ENCODE data around the gene CSMD2. TPM values are rescaled to one million over a fixed set of nuclear protein-coding genes. Genes with fewer than 3 reads are reported as not detected.

CSMD2 gene
- total RNA-seq, 4 donors from 2014 or later = 0.16 to 1.00 (median 0.27) TPM; not detected in 1

DNA sequence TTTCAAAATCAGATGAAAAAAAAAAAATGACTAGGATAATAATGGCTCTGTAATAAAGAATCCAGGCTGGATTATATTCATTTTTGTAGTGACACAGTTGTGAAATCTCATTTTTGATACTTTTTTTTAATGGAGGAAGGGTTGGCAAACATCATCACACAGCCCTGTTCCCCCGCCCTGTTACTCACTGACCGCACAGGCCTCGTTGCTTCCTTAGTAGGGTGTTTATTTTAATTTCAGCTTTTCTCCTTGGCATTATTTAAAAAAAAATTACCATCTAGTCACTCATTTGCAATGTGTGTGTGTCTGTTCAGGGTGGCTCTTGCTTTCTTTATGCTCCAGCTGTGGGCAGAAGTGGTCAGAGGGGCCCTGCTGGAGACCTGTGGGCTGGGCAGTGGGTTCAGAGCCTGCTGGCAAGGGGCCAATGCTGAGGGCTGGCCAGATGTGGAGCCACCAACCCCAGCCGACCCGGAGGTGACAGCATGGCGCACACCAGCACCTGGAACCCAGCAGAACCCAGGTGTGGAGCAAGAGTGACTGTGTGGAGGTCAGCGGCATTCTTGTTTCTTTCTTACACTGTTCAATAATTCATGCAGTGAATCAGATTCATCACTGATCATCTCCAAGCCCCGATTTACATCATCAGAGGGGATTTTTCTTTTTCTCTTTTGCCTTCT lies 648.0 kb downstream of the CSMD2 start:
- H3K27ac ChIP-seq = peak overlapping the region in 1 of 4 donors; percentile 13
- H3K4me1 ChIP-seq = no peaks in the 10 kb centered on the region
- no peaks in the 10 kb centered on the region for H3K36me3 ChIP-seq
- no peak overlapping the region for H3K4me3 ChIP-seq
- DNase-seq = no peak
- WGBS, 2 donors (ENCODE audit: low coverage in 1 of 2) = 50 to 70% methylated on average over 8 of the region's 8 CpGs
- H3K27me3 ChIP-seq = no peaks in the 10 kb centered on the region
- TF ChIP-seq POLR2A (IDR thresholded peaks at IDR 0.05) (no peak), EP300 (IDR thresholded peaks at IDR 0.05; ENCODE audit: low read depth) (no peak), POLR2AphosphoS5 (IDR thresholded peaks at IDR 0.05) (no peak)
- intact Hi-C loops (cut with DNase I; ENCODE audit: low total_unique reads) (no loop called here), in situ Hi-C loops (cut with MboI; ENCODE audit: low pct_ligation_motif_present in 1 of 4, low pct_unique_long_range_greater_than_20kb in 1 of 4, low sequenced_read_pairs in 3 of 4) (no loop called here)
- no peaks in the 10 kb centered on the region for H3K9me3 ChIP-seq

- no peaks in the 10 kb centered on the region for H3K36me3 ChIP-seq
- H3K27me3 ChIP-seq = no peaks in the 10 kb centered on the region
- H3K4me3 ChIP-seq = no peak overlapping the region
- in situ Hi-C loops (cut with MboI; ENCODE audit: low pct_ligation_motif_present in 1 of 4, low pct_unique_long_range_greater_than_20kb in 1 of 4, low sequenced_read_pairs in 3 of 4) = no loop called here
- DNase-seq = no peak
- no peaks in the 10 kb centered on the region for H3K9me3 ChIP-seq
- 68 to 76% methylated on average over 8 to 9 of the region's 9 CpGs for WGBS, 2 donors (ENCODE audit: low coverage in 1 of 2)
- no peak for TF ChIP-seq POLR2AphosphoS5 (IDR thresholded peaks at IDR 0.05)
- TF ChIP-seq, protein P1, sequence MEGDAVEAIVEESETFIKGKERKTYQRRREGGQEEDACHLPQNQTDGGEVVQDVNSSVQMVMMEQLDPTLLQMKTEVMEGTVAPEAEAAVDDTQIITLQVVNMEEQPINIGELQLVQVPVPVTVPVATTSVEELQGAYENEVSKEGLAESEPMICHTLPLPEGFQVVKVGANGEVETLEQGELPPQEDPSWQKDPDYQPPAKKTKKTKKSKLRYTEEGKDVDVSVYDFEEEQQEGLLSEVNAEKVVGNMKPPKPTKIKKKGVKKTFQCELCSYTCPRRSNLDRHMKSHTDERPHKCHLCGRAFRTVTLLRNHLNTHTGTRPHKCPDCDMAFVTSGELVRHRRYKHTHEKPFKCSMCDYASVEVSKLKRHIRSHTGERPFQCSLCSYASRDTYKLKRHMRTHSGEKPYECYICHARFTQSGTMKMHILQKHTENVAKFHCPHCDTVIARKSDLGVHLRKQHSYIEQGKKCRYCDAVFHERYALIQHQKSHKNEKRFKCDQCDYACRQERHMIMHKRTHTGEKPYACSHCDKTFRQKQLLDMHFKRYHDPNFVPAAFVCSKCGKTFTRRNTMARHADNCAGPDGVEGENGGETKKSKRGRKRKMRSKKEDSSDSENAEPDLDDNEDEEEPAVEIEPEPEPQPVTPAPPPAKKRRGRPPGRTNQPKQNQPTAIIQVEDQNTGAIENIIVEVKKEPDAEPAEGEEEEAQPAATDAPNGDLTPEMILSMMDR (IDR thresholded peaks at IDR 0.05) = no peak
- no peak for TF ChIP-seq EP300 (IDR thresholded peaks at IDR 0.05; ENCODE audit: low read depth)
- TF ChIP-seq POLR2A (IDR thresholded peaks at IDR 0.05) = no peak
- intact Hi-C loops (cut with DNase I; ENCODE audit: low total_unique reads) = no loop called here
- no peaks in the 10 kb centered on the region for H3K4me1 ChIP-seq
- no peak overlapping the region for H3K27ac ChIP-seq
Observed at GRCh38 chr1:33516428-33516827, 648.6 kb downstream of the CSMD2 start.

DNA sequence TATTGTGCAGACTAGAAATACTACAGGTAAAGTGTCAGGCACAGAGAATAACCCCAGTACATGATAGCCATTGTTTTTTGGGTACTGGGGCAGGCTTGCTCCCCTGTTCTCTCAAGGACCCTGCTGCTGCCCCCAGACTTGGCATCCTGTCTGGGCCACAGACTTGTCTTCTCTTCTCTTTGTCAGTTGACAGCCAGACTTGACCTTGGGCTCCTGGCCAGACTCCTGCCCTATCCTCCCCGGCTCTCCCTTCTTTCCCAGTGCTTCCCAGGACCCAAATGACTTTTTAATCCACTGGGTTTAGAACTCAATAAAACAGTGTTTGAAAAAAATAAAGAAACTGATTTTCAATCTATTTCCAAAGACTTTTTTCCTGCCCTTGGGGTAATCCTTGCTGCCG lies 649.4 kb downstream of the CSMD2 start:
- no peaks in the 10 kb centered on the region for H3K9me3 ChIP-seq
- in situ Hi-C loops (cut with MboI; ENCODE audit: low pct_ligation_motif_present in 1 of 4, low pct_unique_long_range_greater_than_20kb in 1 of 4, low sequenced_read_pairs in 3 of 4) (no loop called here), intact Hi-C loops (cut with DNase I; ENCODE audit: low total_unique reads) (no loop called here)
- H3K27ac ChIP-seq = no peak overlapping the region
- H3K27me3 ChIP-seq = no peaks in the 10 kb centered on the region
- no peak overlapping the region for H3K4me3 ChIP-seq
- no peaks in the 10 kb centered on the region for H3K4me1 ChIP-seq
- no peaks in the 10 kb centered on the region for H3K36me3 ChIP-seq
- DNase-seq = no peak
- TF ChIP-seq EP300 (IDR thresholded peaks at IDR 0.05; ENCODE audit: low read depth) = no peak
- TF ChIP-seq POLR2AphosphoS5 (IDR thresholded peaks at IDR 0.05) = no peak
- TF ChIP-seq, protein P1 (IDR thresholded peaks at IDR 0.05) = no peak
- TF ChIP-seq POLR2A (IDR thresholded peaks at IDR 0.05) = no peak
- WGBS, 2 donors (ENCODE audit: low coverage in 1 of 2) = 51 to 67% methylated on average over 2 of the region's 2 CpGs

DNA sequence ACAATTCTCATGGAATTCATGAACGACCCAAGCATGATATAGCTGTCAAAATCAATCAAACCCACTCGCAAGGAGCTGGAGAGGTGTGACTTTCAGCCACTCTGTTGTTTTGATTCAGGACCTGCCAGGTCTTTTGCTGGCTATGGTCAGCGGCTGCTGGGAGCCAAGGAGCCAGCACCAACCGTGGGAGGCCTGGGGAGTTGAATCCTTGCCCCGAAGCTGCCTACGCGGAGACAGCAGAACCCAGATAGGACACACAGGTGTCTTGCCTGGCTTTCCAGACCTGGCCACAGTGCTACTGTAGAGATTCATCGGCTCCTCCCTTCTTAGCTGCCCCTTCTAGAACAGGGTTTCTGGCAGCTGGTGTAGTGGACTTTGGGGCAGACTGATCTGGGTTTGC lies 649.9 kb downstream of the CSMD2 start:
- Histone ChIP-seq H3K36me3 (no peaks in the 10 kb centered on the region), H3K27ac (no peak overlapping the region), H3K4me3 (no peak overlapping the region), H3K9me3 (no peaks in the 10 kb centered on the region), H3K4me1 (no peaks in the 10 kb centered on the region), H3K27me3 (no peaks in the 10 kb centered on the region)
- 71% methylated on average over 6 of the region's 8 CpGs; no CpG with 5 or more reads in 1 of the 2 donors for WGBS, 2 donors (ENCODE audit: low coverage in 1 of 2)
- intact Hi-C loops (cut with DNase I; ENCODE audit: low total_unique reads) (no loop called here), in situ Hi-C loops (cut with MboI; ENCODE audit: low pct_ligation_motif_present in 1 of 4, low pct_unique_long_range_greater_than_20kb in 1 of 4, low sequenced_read_pairs in 3 of 4) (no loop called here)
- TF ChIP-seq, protein P1 (IDR thresholded peaks at IDR 0.05) = no peak
- TF ChIP-seq POLR2A (IDR thresholded peaks at IDR 0.05) = no peak
- TF ChIP-seq EP300 (IDR thresholded peaks at IDR 0.05; ENCODE audit: low read depth) = no peak
- TF ChIP-seq POLR2AphosphoS5 (IDR thresholded peaks at IDR 0.05) = no peak
- no peak for DNase-seq

Data from transverse colon (tissue), 4 donors.